GM18507 (cell line): ENCODE measurements around the gene GPD2.

ENCODE experiments used
- DNase-seq: peaks from one replicate; pipeline ENCODE4 v3.0.0; 2011; ENCODE audit warnings: low read depth; ENCODE audit not compliant: insufficient read length; ENCODE audit errors: extremely low spot score
- FAIRE-seq: peaks from 2 replicates; lab custom pipeline; 2011; peaks lifted over from hg19 to GRCh38; lab: Jason Lieb, UNC

GPD2 gene

DNA sequence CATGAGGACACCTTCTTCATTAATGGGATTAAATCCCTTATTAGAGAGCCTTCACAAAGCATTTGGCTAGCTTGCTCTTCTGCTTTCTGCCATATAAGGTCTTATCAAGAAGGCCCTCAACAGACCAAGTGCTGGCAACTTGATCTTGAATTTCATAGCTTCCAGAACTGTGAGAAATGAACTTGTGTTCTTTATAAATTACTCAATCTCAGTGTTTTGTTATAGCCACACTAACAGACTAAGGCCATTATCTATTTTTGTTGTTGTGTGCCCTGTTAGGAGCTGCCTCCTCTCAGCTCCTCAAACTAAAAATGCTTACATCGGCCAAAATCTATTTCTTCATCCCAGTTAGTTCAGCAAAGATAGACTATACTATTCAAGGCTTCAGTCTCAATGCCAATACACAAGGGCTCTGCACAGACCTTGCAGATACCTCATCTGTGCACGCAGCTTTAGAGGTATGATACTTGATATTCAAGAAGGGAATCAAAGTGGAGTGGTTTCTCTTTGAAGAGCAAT, 182.9 kb downstream of the GPD2 start:
- no peak for DNase-seq
- FAIRE-seq = no peak

GRCh38 chr2:156622491-156622890, 186.3 kb downstream of the GPD2 start:
- DNase-seq = no peak
- FAIRE-seq = no peak

- FAIRE-seq = no peak
- DNase-seq = no peak
Measured at GRCh38 chr2:156625360-156626170, 189.4 kb downstream of the GPD2 start.

GRCh38 chr2:156626931-156627330, 190.8 kb downstream of the GPD2 start:
- FAIRE-seq = no peak

GRCh38 chr2:156630579-156631337, 194.6 kb downstream of the GPD2 start:
- DNase-seq = no peak
- no peak for FAIRE-seq

More at GRCh38 chr2:156626931-156627330, 190.8 kb downstream of the GPD2 start:
- no peak for DNase-seq

DNA sequence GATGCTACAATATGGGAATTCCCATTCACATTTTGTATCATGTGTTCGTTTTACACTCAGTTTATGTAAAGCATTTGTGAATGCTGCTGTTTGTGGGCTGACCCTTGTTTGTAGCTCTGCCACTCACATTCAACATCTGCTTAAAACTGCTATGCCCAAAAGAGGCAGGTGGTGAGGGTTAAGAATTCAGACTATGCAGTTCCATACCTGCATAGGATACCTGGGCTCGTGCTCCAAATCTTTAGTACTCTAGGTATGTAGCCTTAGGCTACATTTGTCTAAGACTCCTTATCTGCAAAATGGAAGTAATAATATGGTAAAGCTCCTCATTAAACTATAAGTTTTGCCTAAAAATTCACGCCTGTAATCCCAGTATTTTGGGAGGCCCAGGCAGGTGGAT, 199.5 kb downstream of the GPD2 start:
- no peak for DNase-seq
- no peak for FAIRE-seq
